Ascending aorta (tissue), 1 donor: ENCODE results near the gene LRRC23. TPM values are rescaled to one million over a fixed set of nuclear protein-coding genes. Genes with fewer than 3 reads are reported as not detected.

Experiments used
- total RNA-seq: library from RNA; depleted of rRNA; stranded (reverse); fragments of >200 nt; gene quantifications from one replicate; pipeline ENCODE4 v1.1.0, GENCODE V29; 2016

Gene LRRC23
- total RNA-seq, 1 donor from 2014 or later = 6.6 TPM

Other genes starting within 250 kb of the LRRC23 start
- 2.6 TPM for gene ING4, start 241.7 kb upstream of the LRRC23 start, total RNA-seq
- 15.1 TPM for gene ZNF384, start 215.4 kb upstream of the LRRC23 start, total RNA-seq
- not detected for gene PIANP, start 204.0 kb upstream of the LRRC23 start, total RNA-seq
- 221 TPM for gene COPS7A, start 180.8 kb upstream of the LRRC23 start, total RNA-seq
- 145 TPM for gene MLF2, start 151.7 kb upstream of the LRRC23 start, total RNA-seq
- gene PTMS, start 138.5 kb upstream of the LRRC23 start, total RNA-seq = 361 TPM
- not detected for gene LAG3, start 132.3 kb upstream of the LRRC23 start, total RNA-seq
- gene CD4, start 115.3 kb upstream of the LRRC23 start, total RNA-seq = 2.6 TPM
- 9.4 TPM for gene GPR162, start 83.0 kb upstream of the LRRC23 start, total RNA-seq
- 62.2 TPM for gene P3H3, start 76.4 kb upstream of the LRRC23 start, total RNA-seq
- 10.4 TPM for gene GNB3, start 63.9 kb upstream of the LRRC23 start, total RNA-seq
- gene CDCA3, start 53.5 kb upstream of the LRRC23 start, total RNA-seq = not detected
- 46.2 TPM for gene USP5, start 52.7 kb upstream of the LRRC23 start, total RNA-seq
- 482 TPM for gene TPI1, start 37.3 kb upstream of the LRRC23 start, total RNA-seq
- gene SPSB2, start 31.5 kb upstream of the LRRC23 start, total RNA-seq = 14.5 TPM
- 30.3 TPM for gene ENO2, start 9.8 kb downstream of the LRRC23 start, total RNA-seq
- gene ATN1, start 23.1 kb downstream of the LRRC23 start, total RNA-seq = 207 TPM
- not detected for gene RNU7-1, start 39.0 kb downstream of the LRRC23 start, total RNA-seq
- gene C12orf57, start 39.2 kb downstream of the LRRC23 start, total RNA-seq = 558 TPM
- 1.7 TPM for gene PTPN6, start 46.5 kb downstream of the LRRC23 start, total RNA-seq
- gene PHB2, start 65.8 kb downstream of the LRRC23 start, total RNA-seq = 85.5 TPM
- 37.4 TPM for gene EMG1, start 66.1 kb downstream of the LRRC23 start, total RNA-seq
- 23.0 TPM for gene LPCAT3, start 113.7 kb downstream of the LRRC23 start, total RNA-seq
- 273 TPM for gene C1S, start 155.9 kb downstream of the LRRC23 start, total RNA-seq
- gene C1R, start 187.6 kb downstream of the LRRC23 start, total RNA-seq = 1,046 TPM
- gene C1RL, start 204.4 kb downstream of the LRRC23 start, total RNA-seq = 196 TPM
- 0.96 TPM for gene RBP5, start 224.1 kb downstream of the LRRC23 start, total RNA-seq
- 132 TPM for gene CLSTN3, start 225.5 kb downstream of the LRRC23 start, total RNA-seq